ENCODE measurements around the gene SLC16A10.

GRCh38 chr6:111254779-111255166 lies 167.5 kb downstream of the SLC16A10 start:
- TF ChIP-seq CTCF (IDR thresholded peaks at IDR 0.05) (no peak), TCF7L2 (IDR thresholded peaks at IDR 0.05; ENCODE audit: low read depth, low read length) (no peak), POLR2AphosphoS5 (IDR thresholded peaks at IDR 0.05; ENCODE audit: low read depth, low read length) (no peak)
